Mammary epithelial cell (primary cell): ENCODE results near the gene ALG5.

ENCODE experiments used
- CTCF ChIP-seq, 2 donors: IDR thresholded peaks in 1 of 2; conservative IDR thresholded peaks in 1 of 2; 2 replicates each; pipeline ENCODE4 v1.5.1; 2011 to 2012; ENCODE audit warnings: inconsistent platforms in 2 of 2, low read length in 2 of 2, mild to moderate bottlenecking in 2 of 2, control low read depth in 1 of 2, low read depth in 1 of 2; ENCODE audit not compliant: insufficient read depth in 1 of 2; ENCODE audit errors: extremely low read depth in 1 of 2
- EZH2 ChIP-seq: IDR thresholded peaks from 2 replicates; pipeline ENCODE4 v1.6.1; 2012; ENCODE audit warnings: low read length, inconsistent platforms, borderline replicate concordance

- TF ChIP-seq EZH2 (no peak), CTCF (conservative IDR thresholded peaks at IDR 0.05 in 1 of 2, IDR thresholded peaks at IDR 0.05 in 1 of 2; ENCODE audit: extremely low read depth in 1 of 2, insufficient read depth in 1 of 2, low read depth in 1 of 2, low read length in 2 of 2) (no peak)
Measured at GRCh38 chr13:36975172-36975571, 24.0 kb downstream of the ALG5 start.
